CD4-positive, alpha-beta T cell treated with Interleukin-4 for 1 hour (primary cell): ENCODE data around the gene CBFB.
"Not testable (repeated sequence)": the region's sequence is repeated elsewhere in the genome, so short reads cannot be mapped to it uniquely, and the experiment has no call there.

ENCODE experiments used
- DNase-seq, 2 donors: peaks; one replicate each; pipeline ENCODE4 v3.0.0-alpha.2; 2020 to 2022

The CBFB gene

GRCh38 chr16:67016681-67017420 is 12.1 kb upstream of the CBFB start:
- no peak for DNase-seq

- DNase-seq, result no peak
These were observed 11.6 kb upstream of the CBFB start for GRCh38 chr16:67017421-67017750.

- peak; percentile 86 to 91 for DNase-seq
These were observed 11.0 kb upstream of the CBFB start for GRCh38 chr16:67017810-67018488.

- DNase-seq, result no peak
These were observed 9.8 kb upstream of the CBFB start for GRCh38 chr16:67019171-67019570.

- DNase-seq, result no peak
These were observed 7.6 kb upstream of the CBFB start for GRCh38 chr16:67021321-67021720.

GRCh38 chr16:67022531-67023214 is 6.3 kb upstream of the CBFB start:
- no peak for DNase-seq

- DNase-seq, result no peak
These were observed 5.3 kb upstream of the CBFB start for GRCh38 chr16:67023689-67024088.

- DNase-seq, result no peak
These were observed 4.4 kb upstream of the CBFB start for GRCh38 chr16:67024384-67025209.

- no peak for DNase-seq
These were observed 3.8 kb upstream of the CBFB start for GRCh38 chr16:67025210-67025550.

- DNase-seq, result no peak
These were observed 2.4 kb upstream of the CBFB start for GRCh38 chr16:67026570-67026969.

GRCh38 chr16:67027046-67027445 is 1.9 kb upstream of the CBFB start:
- no peak for DNase-seq

GRCh38 chr16:67028167-67028695 is 718 bp upstream of the CBFB start:
- DNase-seq, result no peak

GRCh38 chr16:67029254-67030096 is 526 bp downstream of the CBFB start:
- peak; percentile 40 to 57 for DNase-seq

GRCh38 chr16:67030221-67030962 is 1.4 kb downstream of the CBFB start:
- DNase-seq, result no peak

GRCh38 chr16:67034487-67034886 is 5.5 kb downstream of the CBFB start:
- DNase-seq, result no peak

GRCh38 chr16:67035364-67035763 is 6.4 kb downstream of the CBFB start:
- DNase-seq, result no peak

- DNase-seq, result no peak
These were observed 7.4 kb downstream of the CBFB start for GRCh38 chr16:67036323-67036741.

- DNase-seq, result no peak
These were observed 10.5 kb downstream of the CBFB start for GRCh38 chr16:67039260-67040020.

- DNase-seq, result no peak
These were observed 11.2 kb downstream of the CBFB start for GRCh38 chr16:67040166-67040565.

GRCh38 chr16:67040906-67041305 is 12.0 kb downstream of the CBFB start:
- DNase-seq, result no peak

GRCh38 chr16:67041520-67041919 is 12.6 kb downstream of the CBFB start:
- not testable (repeated sequence) for DNase-seq
